C4-2B (cell line): ENCODE results near the gene DCDC2.
A peak's percentile ranks its signal among the peaks of the same experiment; 100 is the strongest.
"Not testable (repeated sequence)": the region's sequence is repeated elsewhere in the genome, so short reads cannot be mapped to it uniquely, and the experiment has no call there.

ENCODE experiments used
- H3K27ac ChIP-seq: fragments of 450-650 bp; 2 replicates; pipeline ENCODE4 v1.5.1; 2017
- ZFX ChIP-seq: fragments of 450-650 bp; IDR thresholded peaks from 2 replicates; pipeline ENCODE4 v1.6.1; 2017
- TF ChIP-seq, protein P1 (sequence below): fragments of 450-650 bp; conservative IDR thresholded peaks from 2 replicates; pipeline ENCODE4 v1.5.1; 2017; ENCODE audit warnings: mild to moderate bottlenecking

DCDC2 gene

DNA sequence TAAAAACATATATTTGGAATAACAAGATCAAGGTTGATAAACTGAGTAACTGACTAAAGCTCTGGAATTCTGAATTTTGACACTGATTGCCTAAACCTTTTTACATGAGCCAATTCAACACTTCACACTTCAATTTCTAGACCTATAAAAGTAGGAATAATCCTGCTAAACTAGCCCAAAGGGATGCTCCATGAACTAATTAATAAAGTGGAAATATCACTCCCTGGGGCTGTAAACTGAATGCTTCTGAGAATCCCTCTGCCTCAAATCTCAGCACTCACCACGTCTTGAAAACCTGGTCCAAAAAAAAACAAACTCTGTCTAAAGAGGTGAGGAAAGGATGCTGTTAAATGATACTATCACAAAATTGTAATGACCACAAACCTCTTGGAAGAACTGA lies 50.9 kb downstream of the DCDC2 start:
- no peak overlapping the region for H3K27ac ChIP-seq
- no peak for TF ChIP-seq ZFX
- TF ChIP-seq, protein P1, sequence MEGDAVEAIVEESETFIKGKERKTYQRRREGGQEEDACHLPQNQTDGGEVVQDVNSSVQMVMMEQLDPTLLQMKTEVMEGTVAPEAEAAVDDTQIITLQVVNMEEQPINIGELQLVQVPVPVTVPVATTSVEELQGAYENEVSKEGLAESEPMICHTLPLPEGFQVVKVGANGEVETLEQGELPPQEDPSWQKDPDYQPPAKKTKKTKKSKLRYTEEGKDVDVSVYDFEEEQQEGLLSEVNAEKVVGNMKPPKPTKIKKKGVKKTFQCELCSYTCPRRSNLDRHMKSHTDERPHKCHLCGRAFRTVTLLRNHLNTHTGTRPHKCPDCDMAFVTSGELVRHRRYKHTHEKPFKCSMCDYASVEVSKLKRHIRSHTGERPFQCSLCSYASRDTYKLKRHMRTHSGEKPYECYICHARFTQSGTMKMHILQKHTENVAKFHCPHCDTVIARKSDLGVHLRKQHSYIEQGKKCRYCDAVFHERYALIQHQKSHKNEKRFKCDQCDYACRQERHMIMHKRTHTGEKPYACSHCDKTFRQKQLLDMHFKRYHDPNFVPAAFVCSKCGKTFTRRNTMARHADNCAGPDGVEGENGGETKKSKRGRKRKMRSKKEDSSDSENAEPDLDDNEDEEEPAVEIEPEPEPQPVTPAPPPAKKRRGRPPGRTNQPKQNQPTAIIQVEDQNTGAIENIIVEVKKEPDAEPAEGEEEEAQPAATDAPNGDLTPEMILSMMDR: no peak

DNA sequence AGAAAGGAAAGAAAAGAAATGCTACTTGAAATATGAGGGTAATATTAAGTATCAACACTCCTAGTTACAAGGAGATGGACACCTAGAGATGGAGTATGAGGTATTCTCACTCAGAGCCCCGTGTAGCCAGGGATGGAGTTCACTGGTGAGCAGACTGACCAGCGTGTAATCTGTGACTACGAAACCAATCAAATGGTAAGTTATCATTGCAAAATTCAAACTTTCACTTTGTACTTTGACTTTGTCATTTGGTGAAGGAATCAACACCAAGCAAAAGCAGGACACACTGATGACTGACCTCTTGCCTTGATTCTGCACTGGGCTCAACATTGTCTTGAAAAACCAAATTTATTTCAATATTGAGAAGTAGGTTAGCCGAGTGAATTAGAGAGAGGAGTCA lies 51.8 kb downstream of the DCDC2 start:
- no peak for TF ChIP-seq ZFX
- TF ChIP-seq, protein P1: no peak
- no peak overlapping the region for H3K27ac ChIP-seq

DNA sequence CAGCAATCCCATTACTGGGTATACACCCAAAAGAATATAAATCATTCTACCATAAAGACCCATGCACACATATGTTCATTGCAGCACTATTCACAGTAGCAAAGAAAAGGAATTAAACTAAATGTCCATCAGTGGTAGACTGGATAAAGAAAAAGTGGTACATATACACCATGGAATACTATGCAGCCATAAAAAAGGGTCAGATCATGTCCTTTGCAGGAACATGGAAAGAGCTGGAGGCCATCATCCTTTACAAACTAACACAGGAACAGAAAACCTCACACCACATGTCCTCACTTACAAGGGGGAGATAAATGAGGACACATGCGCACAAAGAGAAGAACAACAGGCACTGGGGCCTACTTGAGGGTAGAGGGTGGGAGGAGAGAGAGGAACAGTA lies 60.9 kb downstream of the DCDC2 start:
- TF ChIP-seq ZFX: no peak
- TF ChIP-seq, protein P1: no peak
- no peak overlapping the region for H3K27ac ChIP-seq

DNA sequence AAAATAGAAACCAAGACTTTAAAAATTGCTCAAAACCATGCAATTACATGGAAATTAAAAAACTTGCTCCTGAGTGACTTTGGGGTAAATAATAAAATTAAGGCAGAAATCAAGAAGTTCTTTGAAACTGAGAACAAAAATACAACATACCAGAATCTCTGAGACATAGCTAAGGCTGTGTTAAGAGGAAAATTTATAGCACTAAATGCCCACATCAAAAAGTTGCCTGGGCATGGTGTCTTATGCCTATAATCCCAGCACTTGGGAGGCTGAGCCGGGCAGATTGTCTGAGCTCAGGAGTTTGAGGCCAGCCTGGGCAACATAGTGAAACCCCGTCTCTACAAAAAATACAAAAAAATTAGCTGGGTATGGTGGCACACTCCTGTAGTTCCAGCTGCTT lies 64.0 kb downstream of the DCDC2 start:
- not testable (repeated sequence) for H3K27ac ChIP-seq

DNA sequence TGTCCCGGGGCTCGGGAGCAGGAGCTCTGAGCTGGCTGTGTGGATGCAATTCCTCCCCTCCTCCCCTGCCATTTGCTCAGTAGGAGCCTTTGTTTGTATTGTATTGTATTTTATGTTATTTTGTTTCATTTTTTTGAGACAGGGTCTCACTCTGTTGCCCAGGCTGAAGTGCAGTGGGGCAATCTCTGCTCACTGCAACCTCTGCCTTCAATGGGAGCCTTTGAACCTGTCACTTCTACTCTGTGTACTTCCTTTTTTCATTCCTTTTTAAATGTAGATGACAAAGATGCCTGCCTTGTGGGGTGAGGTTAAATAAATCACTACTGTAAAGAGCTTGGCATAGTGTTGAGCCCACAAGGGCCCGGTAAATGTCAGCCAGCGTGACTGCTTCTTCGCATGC lies 70.6 kb downstream of the DCDC2 start:
- no peak for TF ChIP-seq ZFX
- TF ChIP-seq, protein P1: no peak
- H3K27ac ChIP-seq: no peak overlapping the region

DNA sequence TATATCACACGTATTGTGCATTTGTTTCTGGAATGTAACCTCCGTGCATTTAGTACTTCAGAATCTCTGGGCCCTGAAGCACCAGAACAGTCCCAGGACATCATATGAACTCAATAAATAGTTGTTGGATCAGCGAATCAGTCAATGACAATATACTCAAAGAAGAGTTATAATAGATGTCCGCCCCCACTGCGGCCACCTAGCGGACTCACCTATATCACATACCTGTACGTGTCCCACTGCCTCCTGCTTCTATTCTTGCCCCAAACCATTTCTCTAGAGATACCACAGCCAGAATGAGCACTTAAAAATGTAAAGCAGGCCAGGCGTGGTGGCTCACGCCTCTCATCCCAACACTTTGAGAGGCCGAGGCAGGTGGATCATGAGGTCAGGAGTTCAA lies 73.9 kb downstream of the DCDC2 start:
- TF ChIP-seq, protein P1: no peak
- TF ChIP-seq ZFX: no peak
- H3K27ac ChIP-seq: no peak overlapping the region

DNA sequence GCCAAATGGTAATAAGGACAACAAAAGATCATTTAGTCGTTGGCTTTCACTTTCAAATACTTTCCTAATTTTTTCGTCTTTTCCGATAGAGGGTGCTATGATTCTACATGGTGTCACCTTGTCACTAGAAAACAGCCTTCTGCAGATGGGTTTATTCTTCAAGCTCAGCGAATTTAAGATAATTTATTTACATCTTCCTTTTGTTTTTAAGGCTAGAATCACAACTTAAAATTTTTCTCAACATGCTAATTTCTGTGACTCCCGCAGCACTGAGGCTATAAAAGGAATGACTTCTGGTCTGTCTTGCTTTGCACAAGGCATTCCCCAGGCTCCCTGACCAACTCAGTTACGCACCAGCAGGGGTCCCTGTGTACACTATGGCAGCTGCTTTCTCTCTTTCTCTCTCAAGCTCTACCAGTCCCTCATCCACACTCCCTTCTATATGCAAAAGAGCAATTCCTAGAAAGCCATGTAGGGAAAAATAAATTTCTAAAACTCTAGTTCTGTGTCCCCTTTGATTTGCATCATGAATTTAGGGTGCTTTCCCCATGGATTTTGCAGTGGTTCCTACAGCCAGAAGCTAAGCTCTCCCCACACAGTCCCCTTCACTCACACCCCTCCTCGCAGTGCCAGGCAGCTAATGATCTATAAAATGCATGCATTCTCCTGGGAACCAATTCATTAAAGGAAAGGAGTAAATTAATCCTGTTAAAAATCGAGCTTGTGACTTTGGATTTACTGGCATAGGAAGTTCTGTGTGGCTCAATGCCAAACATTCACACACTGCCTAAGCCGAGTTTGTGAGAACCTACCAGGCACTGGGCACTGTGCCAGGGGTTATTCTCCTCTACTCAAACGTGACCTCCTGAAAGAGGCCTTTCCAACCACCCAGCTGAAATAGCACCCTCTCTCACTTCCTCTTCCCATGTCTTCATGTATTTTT lies 74.5 kb downstream of the DCDC2 start:
- no peak for TF ChIP-seq ZFX
- TF ChIP-seq, protein P1: peak; percentile 88
- H3K27ac ChIP-seq: no peak overlapping the region
